NK-92 treated with Interleukin-12 subunit alpha and Interleukin-12 subunit beta, amount 100 ng/mL, for 24 hours (cell line): ENCODE results near the gene ADAMTSL1.
"Not testable (repeated sequence)": the region's sequence is repeated elsewhere in the genome, so short reads cannot be mapped to it uniquely, and the experiment has no call there.

Source experiments
- DNase-seq: peaks from one replicate; lab custom pipeline; 2025; lab: John Stamatoyannopoulos, UW

Gene ADAMTSL1

DNA sequence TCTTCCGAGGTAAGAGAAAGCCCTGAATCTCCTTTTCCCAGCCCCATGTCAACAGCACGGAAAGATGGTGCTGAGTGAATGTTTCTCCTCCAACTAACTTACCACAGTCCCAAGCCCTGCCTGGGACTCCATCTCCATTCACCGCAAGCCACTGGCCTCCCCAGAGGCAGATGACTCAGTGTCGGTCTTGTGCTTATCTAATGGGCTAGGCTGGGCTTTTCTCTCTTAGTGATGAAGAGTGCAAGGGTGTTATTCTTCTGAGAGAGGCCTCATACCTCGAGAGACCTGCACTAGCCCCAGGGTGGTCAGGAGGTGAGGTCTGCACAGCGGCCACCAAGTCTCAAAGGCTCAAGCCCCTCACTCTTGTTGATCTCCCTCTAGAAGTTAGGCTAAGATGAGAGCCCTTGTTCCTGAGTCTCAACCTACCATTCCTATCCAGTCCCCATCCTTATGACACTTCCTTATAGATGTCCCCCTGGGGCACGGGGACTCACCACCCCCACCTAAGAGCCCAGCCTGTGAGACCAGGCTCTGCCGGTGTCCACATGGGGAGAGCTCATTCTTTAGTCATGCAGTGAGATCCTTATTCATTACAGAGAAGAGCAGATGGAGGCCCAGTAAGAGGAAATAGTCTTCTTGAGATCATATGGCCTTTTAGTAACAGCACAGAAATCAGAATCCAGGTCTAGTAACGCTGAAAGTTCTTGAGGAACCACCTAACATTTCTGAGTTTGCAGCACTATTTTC lies 432.1 kb downstream of the ADAMTSL1 start:
- DNase-seq = no peak

DNA sequence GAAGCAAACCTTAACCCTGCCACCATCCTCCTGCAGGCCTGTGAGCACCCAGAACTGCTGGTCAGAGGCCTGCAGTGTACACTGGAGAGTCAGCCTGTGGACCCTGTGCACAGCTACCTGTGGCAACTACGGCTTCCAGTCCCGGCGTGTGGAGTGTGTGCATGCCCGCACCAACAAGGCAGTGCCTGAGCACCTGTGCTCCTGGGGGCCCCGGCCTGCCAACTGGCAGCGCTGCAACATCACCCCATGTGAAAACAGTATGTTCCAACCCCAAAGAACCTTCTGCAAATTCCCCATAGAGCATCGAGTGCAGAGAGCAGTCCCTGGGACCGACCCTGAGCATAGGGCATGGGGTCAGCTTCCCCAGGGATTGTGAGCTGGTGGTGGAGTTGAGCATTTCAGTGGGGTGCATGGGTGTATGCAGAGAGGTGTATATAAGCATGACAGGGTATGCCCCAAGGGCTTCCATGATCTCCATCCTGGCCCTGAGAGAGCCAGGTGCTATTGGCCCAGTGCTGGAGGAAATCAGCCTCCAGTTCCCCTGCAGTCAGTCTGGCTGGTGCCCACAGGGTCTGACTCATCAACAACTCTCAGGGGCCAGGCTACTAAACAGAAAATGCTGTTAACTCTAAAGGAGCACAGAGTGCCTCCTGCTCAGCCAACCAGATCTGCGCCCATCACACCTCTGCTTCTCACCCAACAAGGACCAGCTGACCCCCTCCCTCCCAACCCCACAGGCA lies 432.9 kb downstream of the ADAMTSL1 start:
- peak; percentile 5 for DNase-seq

DNA sequence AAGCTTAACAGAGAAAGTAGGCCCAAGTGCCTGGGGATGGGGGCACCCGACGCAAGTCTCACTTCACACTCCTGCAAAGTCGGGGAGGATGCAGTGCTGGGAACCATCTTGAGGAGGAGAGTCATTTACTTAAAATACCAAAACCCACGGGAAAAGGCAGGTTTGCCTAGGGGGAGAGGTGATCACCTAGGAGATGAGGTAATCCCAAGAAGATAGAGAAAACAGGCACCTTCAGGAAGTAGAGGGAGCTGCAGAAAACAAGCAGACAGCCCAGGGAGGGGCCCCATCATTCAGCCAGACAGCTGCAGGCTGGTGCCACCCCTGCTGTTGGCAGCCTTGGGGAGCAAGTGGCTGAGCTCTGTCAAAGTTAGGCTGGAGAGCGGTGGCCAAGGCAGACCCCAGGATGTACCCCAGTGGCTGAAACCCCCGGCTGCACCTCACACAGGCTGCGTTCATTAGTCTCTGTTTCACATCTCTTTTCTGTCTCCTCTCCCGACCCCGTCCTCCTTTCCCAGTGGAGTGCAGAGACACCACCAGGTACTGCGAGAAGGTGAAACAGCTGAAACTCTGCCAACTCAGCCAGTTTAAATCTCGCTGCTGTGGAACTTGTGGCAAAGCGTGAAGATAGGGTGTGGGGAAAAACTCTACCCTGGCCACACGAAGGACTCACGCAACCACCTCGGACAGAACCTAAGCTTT lies 434.1 kb downstream of the ADAMTSL1 start:
- DNase-seq = no peak

DNA sequence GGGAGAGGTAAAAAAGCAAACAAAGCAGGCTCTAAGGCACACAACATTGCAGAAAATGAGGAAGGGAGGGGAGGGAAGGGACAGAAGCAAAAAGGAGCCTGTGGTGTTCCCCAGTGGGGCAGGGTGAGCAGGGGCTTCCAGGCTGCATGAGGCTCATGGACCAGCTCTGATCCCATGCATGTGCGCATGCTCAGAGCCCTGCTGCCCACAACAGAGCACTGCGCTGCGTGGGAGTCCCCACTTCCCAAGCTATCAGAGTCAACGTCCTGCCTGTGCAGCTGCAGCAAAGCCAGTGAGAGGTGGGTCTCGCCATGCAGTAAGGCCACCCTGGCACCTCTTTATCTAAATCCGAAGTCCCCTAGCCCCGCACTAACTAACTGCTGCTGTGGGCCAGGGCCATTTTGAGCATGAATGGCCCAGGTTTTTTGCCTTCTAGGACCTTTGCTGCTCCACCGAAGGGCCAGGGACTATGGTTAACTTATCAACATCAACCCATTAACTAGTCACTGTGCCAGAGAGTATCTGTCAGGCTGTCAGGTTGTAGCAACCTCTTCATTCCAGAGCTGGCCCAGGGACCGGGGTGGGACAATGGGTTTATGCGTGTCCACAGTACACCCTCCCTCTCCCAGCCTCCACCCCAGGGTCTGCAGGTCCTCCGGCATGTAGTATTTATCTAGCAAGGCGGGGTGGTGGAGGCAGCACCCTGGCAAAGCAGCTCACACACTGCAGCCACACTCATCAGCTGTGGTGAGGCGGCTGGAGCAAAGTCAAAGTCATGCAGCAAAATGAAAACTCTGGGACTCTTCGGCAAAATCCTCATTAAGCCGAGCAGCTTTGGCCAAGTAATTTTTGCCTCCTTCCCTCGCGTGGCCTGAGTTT lies 435.4 kb downstream of the ADAMTSL1 start:
- no peak for DNase-seq

DNA sequence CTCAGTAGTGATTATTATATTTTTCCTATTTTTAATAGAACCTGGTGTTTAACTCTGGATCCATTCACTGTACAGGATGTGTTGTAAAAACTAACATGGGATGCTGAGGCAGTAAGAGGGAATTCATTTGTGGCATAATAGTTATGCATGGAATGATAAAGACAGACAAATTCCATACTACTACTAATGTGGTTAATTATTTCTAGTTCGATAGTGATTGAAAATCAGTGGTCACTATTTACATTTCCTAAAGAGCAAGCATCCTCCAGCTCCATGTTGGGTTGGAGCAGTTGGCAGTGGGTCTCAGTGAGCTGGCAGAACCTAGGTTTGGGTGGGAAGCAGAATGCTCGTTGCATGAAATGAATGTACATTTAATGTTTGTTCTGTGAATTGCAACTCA lies 436.5 kb downstream of the ADAMTSL1 start:
- no peak for DNase-seq

DNA sequence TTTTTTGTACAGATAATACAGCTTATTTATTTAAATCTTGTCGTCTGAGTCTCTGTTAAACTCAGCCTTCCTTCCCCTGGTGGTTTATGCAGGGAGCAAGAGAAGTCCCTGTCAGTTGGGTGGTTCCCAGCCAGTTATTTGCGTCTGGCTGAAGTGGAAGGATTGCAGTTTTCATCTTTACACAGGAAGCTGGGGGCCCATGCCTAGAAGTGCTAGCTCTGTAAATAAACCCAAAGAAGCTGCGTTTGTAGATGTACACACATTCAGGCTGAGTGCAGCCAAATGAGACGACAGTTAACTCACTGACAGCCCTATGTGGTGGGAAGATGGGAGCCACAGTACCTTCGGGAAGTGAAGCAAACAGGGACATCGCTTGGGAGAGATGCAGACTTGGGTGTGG lies 437.0 kb downstream of the ADAMTSL1 start:
- DNase-seq = no peak

DNA sequence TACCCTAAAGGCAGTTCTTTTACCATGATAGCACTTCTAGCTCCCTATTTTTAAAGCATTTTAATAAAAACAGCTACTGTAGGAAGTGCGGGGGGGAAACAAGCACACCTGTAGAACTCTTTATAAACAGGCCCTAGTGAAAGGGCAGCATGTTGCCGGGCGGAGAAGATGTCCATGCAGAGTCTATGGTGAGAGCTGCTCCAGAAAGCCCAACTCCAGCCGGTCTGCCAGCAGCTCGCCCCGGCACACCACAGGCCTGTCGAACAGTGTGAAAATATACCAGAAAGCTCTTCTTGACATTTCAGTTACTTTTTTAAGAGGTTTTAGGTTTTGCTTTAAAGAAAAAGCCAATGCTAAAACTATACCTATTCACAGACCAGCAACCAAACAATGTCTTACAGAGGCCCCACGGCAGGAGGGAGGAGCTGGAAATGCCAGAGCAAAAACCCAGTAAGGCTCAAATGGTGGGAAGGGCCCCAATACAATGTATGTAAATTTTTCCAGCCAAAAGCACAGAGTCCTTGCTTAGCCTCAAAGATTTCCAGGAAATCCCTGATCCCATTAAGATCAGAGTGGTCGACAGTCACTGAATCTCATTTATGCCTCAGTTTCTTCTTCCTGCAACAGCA lies 437.9 kb downstream of the ADAMTSL1 start:
- DNase-seq = no peak

DNA sequence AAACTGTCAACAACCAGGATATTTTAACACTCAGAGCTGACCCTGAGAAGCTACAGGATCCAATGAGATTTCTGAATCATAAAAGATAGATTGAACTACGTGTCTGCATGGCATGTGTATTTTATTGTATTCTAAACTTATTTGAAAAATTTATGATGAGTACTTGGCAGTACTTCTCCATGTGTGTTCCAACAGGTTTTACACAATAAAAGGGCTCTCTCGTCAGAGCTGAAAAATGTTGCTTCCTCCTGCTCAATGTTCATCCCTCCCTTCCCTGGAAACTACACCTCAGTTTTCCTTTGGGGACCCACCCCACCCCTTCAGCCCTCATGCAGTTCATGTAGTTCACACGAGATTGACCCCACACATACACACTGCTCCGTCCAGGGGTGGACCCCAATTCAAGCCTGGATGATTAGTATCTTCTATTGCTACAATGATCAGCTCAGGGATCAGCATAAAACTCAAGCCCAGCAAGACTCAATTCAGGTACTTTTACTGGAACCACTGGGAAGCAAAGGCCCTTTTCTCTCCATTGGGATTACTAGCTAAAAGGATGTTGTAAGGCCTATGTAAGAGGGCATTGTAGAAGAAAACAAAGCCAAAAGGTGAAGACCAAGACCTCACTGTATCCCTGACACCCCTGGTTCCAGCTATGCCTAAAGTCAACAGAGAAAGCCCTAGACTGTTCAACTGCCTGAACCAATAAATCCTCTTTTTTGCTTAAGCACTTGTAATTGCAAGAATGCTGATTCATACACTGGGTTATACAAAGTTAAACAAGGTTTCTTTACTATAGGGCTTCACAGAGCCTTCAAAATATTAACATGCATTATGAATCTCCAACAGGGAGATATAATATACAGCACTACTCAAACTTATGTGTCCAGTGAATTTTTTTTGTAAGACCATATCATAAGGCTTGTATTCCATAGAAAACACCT lies 446.5 kb downstream of the ADAMTSL1 start:
- DNase-seq = no peak

DNA sequence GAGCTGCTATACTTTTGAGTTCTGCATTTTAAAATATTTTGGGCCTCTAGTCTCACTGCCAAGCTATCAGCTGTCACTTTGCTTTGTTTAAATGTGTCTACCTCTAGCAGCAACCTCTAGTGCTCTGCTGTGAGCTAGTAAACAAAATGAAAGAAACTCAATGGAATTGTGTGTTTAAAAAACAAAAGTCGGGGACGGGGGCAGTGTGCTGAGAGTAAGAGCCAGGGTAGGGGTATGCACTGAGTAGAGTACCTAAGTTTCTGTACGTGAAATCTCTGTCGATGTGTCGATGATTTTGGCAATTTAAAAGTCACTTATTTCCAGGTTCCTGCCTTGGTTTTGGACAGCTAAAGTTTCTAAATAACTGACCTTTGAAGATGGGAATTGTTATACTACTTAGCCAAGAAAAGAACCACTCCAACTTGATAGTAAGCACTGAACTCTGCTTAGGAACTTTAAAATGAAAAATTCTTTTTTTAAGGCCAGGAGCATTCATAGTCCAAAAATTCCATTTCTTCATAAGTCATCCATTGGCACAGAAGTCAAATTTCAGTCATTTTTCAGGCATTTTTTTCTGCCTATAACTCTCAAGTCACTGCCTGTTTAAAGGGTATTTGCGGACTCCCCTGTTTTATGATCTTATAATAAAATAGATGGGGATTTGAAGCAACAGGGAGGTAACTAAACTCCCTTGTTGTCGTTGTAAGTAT lies 447.6 kb downstream of the ADAMTSL1 start:
- DNase-seq = no peak

DNA sequence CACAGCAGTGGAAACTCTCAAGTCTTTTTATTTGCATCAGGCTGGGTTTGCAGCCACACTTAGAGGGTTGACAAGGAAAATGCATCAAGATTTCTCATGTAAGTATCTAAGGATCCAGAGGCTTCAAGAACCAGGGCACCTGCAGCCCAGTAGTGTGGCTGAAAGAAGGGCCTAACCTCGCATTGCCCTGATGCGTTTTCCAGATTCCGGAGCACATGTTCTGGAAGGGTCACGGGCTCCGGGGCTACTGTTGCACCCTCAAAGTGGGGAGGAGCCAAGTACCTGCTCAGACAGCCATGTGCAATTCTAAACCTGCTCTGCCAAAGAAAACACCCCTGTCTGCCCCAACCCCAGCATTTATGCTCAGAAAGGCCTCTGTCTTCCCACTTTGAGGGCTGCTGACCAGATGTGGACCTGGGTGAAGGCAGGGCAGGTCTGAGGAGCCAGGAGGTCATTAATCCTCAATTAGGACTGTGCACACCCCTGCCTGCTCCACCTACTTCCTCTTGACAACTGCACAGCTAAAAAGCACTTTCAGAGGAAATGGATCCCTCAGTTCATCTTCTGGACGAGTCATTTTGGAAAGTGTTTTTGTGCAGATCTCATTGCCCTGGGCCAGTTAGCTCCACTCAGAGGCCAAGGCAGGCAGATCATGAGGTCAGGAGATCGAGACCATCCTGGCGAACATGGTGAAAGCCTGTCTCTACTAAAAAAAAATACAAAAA lies 448.4 kb downstream of the ADAMTSL1 start:
- DNase-seq = no peak

DNA sequence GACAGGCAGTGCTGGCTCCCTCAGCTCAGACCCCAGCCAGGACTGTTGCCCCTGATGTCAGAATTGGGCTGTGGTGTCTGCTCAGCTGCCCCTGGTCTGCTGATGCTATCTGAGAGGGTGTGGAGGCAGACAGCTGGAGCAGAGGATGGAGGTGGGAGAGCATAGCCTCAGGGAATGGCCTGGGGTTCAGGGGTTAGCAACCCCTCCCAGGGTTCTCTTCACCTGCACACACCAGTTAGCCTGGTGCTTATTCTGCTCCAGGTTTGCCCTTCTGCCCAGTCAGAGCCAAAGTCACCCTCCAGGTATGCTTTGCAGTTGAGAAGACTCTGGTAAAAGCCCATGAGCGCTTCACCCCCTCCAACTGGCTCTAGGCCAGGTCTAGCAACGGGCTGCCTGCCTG lies 449.2 kb downstream of the ADAMTSL1 start:
- no peak for DNase-seq

DNA sequence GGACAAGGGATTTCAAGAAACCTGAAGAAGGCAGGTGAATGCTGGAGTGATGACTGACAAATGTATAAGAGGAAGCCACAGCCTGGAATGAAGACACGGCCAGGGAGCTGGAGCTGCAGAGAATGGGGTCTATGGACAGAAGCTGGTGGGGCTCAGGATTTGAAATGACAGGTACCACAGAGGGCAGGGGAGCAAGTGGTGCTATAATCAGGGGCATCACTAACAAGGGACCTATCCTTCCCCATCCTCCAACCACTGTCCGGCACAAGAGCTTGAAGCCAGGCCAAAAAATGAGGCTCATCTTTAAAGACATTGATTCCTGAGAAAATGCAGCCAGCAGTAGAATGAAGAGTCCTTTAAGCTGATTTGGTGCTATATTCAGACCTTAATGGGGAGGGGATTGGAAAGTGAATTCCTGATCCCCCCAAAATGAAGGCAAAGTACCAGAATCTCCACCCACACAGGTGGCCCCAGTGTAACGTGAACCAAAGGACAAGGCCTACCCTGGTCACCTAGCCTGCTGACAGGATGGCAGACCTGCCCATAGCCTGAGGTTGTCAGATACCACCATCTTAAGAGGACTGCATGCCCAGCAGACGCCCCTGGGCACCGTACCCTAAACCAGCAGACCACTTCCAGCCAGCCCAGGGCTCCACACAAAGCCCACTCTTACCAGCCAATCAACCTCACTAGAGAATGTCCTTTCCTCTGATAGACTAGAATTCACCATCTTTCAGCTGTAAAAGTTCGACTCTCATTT lies 449.9 kb downstream of the ADAMTSL1 start:
- DNase-seq = no peak

DNA sequence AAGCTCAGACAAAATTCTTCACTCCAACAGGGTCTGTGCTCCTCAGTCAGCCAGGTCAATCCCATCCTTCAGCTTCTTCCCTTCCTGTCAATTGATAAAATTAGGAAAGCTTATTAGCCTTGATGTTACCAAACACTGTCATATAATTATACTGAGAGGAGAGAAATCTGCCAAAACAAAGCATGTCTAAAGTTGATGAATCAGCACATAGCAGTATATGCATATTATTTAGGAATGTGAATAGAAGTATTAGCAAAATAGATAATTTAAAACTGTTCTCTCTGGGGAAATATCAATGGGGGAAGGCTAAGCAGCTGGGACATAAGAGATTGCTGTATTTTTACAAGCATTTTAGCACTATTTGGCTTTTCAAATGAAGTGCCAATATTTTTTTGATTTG lies 451.9 kb downstream of the ADAMTSL1 start:
- DNase-seq = no peak

DNA sequence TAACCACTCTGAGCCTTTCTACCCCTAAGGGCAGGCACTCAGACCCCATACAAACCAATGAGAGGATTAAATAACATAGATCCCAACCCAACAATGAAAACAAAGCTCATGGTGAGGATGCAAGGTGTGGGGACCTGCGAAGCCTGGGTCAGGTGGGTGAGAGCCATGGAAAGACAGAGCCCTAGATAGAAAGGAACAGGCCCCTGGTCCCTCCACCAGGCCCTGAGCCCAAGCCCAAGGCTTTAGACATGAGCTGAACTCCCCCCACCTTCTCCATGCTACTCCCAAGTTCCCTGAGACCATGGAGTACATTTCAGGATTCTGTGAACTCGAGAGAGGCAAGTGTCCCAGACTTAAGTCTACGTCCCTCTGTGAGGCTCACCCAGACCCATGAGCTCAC lies 452.6 kb downstream of the ADAMTSL1 start:
- no peak for DNase-seq

DNA sequence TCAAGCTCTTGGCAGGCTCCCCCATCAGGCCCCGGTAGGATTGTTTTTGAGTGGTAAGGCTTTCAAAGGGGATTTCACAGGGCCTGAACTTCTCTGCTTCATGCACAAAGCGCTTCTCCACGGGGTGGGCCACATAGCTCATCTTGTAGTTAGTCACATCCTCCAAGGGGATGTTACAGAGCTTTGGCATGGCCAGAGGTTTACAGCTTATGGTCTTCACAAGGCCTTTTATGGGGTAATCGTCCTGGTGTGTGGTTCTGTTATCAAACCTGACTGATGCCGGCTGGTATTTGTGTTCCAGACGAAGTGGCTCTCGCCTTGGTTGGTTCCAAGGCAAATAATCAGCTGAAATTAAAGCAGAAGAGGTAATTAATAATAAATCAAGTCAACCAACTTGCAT lies 454.8 kb downstream of the ADAMTSL1 start:
- DNase-seq = no peak

DNA sequence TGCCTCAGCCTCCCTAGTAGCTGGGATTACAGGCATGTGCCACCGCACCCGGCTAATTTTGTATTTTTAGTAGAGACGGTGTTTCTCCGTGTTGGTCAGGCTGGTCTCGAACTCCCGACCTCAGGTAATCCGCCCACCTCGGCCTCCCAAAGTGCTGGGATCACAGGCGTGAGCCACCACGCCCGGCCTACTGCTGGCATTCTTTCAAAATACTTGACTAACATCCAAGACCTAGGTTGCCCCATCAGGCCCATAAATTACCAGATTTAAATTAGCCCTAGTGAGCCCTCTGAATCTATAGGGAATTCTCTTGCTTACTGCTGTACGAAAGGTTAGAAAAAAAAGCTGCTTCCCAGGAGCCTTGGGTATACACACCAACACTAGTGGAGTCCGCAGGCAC lies 456.7 kb downstream of the ADAMTSL1 start:
- DNase-seq = not testable (repeated sequence)

DNA sequence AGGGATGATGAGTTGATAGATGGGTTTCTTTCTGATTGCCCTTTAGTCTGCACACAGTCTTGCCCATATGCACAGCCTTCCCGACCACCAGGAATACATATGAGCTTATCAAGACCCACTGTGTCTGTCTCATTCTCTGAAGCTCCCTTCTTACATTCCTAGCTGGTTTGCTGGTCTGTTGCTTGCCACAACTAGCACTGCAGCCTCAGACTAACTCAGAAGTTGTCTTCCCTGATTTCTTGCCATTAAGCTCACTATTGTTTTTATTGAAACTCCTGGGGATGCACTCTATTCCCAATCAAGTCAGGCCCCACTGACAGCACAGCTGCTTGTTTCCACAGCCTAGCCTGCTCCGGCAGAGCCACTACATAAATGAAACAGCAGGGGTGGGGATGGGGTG lies 461.6 kb downstream of the ADAMTSL1 start:
- no peak for DNase-seq
